Epithelial cell of esophagus (primary cell): ENCODE results near the gene MDM1.

ENCODE experiments used
- DNase-seq: peaks from one replicate; pipeline ENCODE4 v3.0.0; 2010; ENCODE audit warnings: low read depth
- H3K4me3 ChIP-seq: 2 replicates; pipeline ENCODE4 v1.5.1; 2011; ENCODE audit warnings: mild to moderate bottlenecking, low read length, control low read depth
- TF ChIP-seq, protein P1 (sequence below): IDR thresholded peaks from 2 replicates; pipeline ENCODE4 v1.5.1; 2011; ENCODE audit warnings: low read depth, mild to moderate bottlenecking, low read length, control low read depth, inconsistent platforms; ENCODE audit not compliant: insufficient read depth; ENCODE audit errors: missing control alignments

MDM1 gene, protein sequence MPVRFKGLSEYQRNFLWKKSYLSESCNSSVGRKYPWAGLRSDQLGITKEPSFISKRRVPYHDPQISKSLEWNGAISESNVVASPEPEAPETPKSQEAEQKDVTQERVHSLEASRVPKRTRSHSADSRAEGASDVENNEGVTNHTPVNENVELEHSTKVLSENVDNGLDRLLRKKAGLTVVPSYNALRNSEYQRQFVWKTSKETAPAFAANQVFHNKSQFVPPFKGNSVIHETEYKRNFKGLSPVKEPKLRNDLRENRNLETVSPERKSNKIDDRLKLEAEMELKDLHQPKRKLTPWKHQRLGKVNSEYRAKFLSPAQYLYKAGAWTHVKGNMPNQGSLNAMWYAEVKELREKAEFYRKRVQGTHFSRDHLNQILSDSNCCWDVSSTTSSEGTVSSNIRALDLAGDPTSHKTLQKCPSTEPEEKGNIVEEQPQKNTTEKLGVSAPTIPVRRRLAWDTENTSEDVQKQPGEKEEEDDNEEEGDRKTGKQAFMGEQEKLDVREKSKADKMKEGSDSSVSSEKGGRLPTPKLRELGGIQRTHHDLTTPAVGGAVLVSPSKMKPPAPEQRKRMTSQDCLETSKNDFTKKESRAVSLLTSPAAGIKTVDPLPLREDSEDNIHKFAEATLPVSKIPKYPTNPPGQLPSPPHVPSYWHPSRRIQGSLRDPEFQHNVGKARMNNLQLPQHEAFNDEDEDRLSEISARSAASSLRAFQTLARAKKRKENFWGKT

DNA sequence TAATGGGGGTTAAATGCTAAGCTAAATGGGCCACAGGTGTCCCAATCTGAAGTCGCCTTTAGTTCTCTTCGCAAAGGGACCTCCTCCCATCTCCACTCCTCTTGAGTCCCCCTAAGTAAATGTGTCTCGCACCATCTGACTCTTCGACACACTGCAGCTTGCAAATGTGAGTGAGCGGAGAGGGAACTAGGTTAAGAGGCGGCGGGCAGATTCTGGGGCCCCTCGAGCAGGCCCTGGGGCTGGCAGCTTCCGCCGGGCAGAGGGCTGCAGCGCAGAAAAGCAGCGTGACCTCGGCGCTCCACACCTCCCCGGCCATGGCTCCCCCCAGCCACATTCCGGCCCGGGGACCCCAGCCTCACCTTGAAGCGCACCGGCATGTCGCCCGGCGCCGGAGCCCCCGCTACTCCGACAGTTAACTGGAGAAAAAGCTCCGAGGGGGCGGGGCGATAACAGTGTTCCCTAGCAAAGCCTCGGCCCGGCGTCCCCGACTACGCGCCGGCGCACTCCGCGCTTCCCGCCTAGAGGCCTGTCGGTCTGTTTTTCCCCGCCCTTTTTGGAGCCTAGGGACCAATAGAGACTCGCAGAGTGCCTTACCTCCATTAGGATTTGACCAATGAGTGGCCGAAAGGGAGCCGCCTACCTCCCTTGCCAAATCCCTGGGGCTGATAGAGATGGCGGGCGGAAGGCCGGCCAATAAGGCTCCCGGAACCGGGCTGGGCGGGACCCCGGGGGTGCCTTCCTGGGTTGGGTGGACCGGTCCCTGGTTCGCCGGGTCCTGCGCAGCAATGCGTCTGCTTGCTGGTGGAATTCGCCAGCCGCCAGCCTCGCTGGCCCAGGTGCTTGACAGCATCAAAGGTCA, at the start of gene MDM1:
Gene MDM1, minus strand, starts transcription at position 494 of the 859 bp plus-strand sequence. Its CDS starts 117 bp downstream, at position 377.
- peak within 1 kb of the TSS; percentile 72 for H3K4me3 ChIP-seq
- TF ChIP-seq, protein P1, sequence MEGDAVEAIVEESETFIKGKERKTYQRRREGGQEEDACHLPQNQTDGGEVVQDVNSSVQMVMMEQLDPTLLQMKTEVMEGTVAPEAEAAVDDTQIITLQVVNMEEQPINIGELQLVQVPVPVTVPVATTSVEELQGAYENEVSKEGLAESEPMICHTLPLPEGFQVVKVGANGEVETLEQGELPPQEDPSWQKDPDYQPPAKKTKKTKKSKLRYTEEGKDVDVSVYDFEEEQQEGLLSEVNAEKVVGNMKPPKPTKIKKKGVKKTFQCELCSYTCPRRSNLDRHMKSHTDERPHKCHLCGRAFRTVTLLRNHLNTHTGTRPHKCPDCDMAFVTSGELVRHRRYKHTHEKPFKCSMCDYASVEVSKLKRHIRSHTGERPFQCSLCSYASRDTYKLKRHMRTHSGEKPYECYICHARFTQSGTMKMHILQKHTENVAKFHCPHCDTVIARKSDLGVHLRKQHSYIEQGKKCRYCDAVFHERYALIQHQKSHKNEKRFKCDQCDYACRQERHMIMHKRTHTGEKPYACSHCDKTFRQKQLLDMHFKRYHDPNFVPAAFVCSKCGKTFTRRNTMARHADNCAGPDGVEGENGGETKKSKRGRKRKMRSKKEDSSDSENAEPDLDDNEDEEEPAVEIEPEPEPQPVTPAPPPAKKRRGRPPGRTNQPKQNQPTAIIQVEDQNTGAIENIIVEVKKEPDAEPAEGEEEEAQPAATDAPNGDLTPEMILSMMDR, result no peak
- DNase-seq, result peak; percentile 99

DNA sequence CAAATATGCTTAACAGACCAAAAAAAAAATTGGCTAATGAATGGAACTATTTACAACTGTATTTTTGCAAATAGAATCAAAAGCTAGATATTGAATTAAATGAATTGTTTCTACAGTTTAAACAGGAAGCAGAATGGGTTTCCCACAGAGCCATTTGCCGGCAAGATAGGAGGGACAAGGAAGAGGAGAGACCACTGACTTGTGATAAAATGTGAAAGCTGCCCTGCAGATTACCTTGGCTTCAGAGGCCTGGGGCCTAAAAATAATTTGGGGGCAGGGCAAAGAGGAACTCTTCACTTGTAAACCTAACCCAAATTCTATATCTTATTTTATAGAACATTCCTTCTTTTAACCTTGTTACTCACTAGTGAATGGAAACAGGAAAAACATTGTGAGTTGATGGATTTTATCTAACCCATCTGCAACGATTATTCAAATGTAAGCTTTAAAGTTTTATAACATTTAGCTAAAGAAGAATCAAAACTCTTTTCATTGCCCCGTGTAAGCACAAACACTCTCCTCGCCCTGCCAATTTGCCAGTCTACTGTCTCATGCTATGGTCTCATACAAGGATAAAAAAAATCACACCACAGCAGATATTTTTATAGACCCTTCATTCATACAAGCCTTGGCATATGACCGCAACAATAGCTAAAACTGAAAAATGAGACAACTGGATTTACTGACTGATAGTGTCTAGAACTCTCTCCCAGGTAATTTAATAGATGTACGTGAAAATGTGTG, 49.5 kb upstream of the MDM1 start:
- DNase-seq, result no peak
- TF ChIP-seq, protein P1, result no peak
- H3K4me3 ChIP-seq, result no peak overlapping the region

DNA sequence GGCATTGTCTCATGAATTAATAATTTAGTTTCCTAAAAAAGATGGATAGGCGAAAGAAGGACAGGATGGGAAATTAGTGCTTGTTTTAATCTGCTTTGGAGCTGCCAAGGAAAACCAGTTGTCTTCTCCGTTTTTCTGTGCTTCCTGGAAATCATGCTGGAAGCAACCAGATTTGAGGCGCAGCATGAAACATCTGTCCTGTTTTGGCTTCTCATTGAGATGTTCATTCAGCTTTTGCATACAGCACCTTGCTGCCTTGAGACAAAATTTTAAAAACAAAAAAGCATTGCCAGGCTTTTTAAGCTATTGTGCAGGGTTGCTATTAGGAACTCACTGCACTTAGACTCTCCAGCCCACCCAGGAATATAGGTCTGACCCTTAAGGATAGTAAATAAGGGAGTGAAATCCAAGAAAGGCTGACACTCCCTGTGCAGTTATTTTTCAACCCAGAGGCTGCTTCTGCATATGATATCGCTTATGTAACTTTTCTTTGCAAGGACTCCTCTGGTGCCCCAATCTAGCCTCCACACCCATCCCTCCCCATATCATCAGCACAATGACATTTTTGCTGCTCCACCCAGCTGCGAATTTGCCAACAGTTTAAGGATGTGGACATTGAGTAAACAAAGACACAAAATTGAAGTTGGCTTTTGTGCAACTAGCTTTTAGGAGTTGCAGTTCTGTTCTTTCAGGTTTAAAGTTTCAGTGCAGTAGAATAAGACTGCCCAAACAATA, 46.9 kb upstream of the MDM1 start:
- DNase-seq, result peak; percentile 54
- TF ChIP-seq, protein P1, result no peak
- H3K4me3 ChIP-seq, result no peak overlapping the region

DNA sequence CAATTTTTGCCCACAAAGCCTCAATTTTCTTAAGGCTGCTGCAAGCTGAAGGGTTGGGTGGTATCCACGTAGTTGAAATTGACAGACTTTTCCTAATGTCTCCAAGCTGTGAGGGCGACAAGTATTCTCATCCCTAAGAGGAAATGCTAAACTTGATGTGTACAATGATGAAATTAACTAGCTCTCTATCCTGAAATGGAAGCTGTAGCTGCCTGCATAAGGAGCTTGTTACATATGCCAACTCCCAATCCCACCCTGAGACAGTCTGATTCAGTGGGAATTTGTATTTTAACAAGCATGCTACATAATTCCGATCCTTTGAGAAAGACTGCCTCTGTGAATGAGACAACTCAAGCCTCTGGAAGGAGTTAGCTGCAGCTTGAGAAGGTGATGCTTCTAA, 45.7 kb upstream of the MDM1 start:
- no peak overlapping the region for H3K4me3 ChIP-seq
- no peak for DNase-seq

DNA sequence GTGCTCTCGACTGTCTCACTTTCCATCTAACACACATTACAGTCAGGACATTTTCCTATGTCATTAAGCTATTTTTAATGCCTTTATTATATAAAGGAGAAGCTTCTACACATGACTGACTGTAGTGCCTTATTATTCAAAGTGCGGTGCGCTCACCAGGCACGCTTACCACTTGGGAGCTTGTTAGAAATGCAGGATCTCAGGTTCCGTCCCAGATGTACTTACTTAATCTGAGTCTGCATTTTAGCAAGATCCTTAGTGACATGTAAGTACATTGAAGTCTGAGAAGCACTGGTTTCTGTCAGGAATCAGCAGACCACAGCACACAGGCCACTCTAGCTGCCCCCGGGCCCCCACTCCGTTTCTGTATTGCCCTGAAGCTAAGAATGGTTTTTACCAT, 44.7 kb upstream of the MDM1 start:
- no peak for DNase-seq
- TF ChIP-seq, protein P1, result no peak
- H3K4me3 ChIP-seq, result no peak overlapping the region

More for the DNA sequence above, 45.7 kb upstream of the MDM1 start:
- TF ChIP-seq, protein P1, result no peak
